HAP-1 (cell line): ENCODE results near the gene BARHL2.

Source experiments
- DNase-seq, 2 experiments: peaks; one replicate each; pipeline ENCODE4 v3.0.0-alpha.2; 2016 to 2020; ENCODE audit warnings: low spot score in 2 of 2
- H3K27me3 ChIP-seq: fragments of 250-450 bp; sonication (Bioruptor Pico); 2 replicates; pipeline ENCODE4 v1.5.1; 2020; ENCODE audit warnings: low read depth, mild to moderate bottlenecking, moderate library complexity
- H3K36me3 ChIP-seq: fragments of 250-450 bp; sonication (Bioruptor Pico); replicated peaks from 2 replicates; pipeline ENCODE4 v1.5.1; 2020; ENCODE audit warnings: mild to moderate bottlenecking
- H3K4me1 ChIP-seq: fragments of 250-450 bp; sonication (Bioruptor Pico); 2 replicates; pipeline ENCODE4 v1.5.1; 2020; ENCODE audit warnings: mild to moderate bottlenecking
- H3K4me3 ChIP-seq: fragments of 250-450 bp; sonication (Bioruptor Pico); 2 replicates; pipeline ENCODE4 v1.5.1; 2020; ENCODE audit warnings: mild to moderate bottlenecking, moderate library complexity
- H3K9me3 ChIP-seq: fragments of 250-450 bp; sonication (Bioruptor Pico); 2 replicates; pipeline ENCODE4 v1.5.1; 2020; ENCODE audit warnings: mild to moderate bottlenecking, moderate library complexity
- in situ Hi-C: fragments of 300-500 bp; cut with MboI; formaldehyde crosslinking; loops from 3 replicates; pipeline ENCODE4 v1.14.3; 2020; ENCODE audit warnings: low sequenced_read_pairs, inconsistent platforms, mixed read lengths

Gene BARHL2

GRCh38 chr1:90719330-90720144 is 2.4 kb upstream of the BARHL2 start:
- in situ Hi-C loops = loop anchor here (25.0 kb wide), 2 partner anchors 243 to 443 kb away; no protein-coding TSS in a partner anchor
- Histone ChIP-seq H3K27me3 (peaks cover 20% of the 10 kb centered on the region), H3K36me3 (no peaks in the 10 kb centered on the region), H3K9me3 (no peaks in the 10 kb centered on the region), H3K4me3 (no peak overlapping the region), H3K4me1 (no peaks in the 10 kb centered on the region; the same call in 1 of the 2 replicates)
- no peak for DNase-seq

DNA sequence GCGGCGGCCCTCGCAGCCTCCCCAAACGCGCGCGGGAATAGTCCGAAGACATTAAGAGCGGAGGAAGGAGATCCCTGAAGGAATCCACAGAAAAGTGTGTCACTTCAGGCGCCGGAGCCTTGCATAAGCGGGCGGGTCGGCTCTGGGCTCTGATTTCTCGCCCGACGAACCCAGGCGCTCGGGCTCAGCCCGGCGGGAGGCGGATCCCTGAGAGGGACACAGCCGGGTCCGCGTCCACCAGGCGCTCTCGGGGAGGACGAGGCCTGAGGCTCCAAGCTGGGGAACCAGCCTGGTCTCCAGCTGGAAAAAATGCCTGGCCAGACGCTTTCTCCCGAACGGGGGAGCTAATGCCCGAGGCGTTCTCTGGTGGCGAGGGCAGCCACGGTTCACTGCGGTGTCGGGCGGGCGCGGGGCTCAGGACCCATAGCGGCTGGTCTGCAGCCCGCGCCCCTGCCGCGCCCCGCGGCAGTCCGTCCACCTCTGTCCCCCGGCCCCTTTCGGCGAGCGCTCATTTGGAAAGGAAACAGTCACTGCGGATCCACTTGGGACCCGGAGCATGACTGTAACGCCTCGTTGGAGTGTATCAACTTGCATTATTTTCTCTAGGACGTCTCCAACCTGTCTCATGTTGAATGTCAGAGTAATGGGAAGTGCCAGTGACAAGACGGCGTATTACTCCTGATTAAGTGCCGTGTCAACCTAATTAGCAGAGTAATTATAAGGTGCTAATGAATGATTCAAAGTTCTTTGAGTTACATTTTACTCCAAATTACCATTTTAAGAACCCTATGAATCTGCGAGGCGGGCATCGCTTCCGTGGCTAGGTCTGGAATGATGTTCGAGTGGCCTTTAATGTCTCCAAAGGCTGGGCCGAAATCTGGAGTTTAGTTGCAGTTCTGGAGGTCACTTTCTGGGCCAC is 1.6 kb upstream of the BARHL2 start:
- H3K4me1 ChIP-seq = no peaks in the 10 kb centered on the region; the same call in 1 of the 2 replicates
- H3K4me3 ChIP-seq = peak overlapping the region; percentile 51
- peaks cover 20% of the 10 kb centered on the region for H3K27me3 ChIP-seq
- no peaks in the 10 kb centered on the region for H3K36me3 ChIP-seq
- in situ Hi-C loops = loop anchor here (25.0 kb wide), 2 partner anchors 244 to 444 kb away; no protein-coding TSS in a partner anchor
- no peaks in the 10 kb centered on the region for H3K9me3 ChIP-seq
- peak in 1 of 2 experiments; percentile 55 for DNase-seq

GRCh38 chr1:90717665-90718410 is 736 bp upstream of the BARHL2 start:
- H3K4me3 ChIP-seq = peak overlapping the region; percentile 51
- H3K27me3 ChIP-seq = peaks cover 20% of the 10 kb centered on the region
- in situ Hi-C loops = loop anchor here (25.0 kb wide), 2 partner anchors 244 to 444 kb away; no protein-coding TSS in a partner anchor
- H3K4me1 ChIP-seq = no peaks in the 10 kb centered on the region; the same call in 1 of the 2 replicates
- no peaks in the 10 kb centered on the region for H3K9me3 ChIP-seq
- no peaks in the 10 kb centered on the region for H3K36me3 ChIP-seq
- peak; percentile 81 to 86 for DNase-seq

- in situ Hi-C loops = loop anchor here (25.0 kb wide), 2 partner anchors 245 to 445 kb away; no protein-coding TSS in a partner anchor
- H3K27me3 ChIP-seq = peaks cover 20% of the 10 kb centered on the region
- no peaks in the 10 kb centered on the region for H3K9me3 ChIP-seq
- DNase-seq = no peak
- no peaks in the 10 kb centered on the region for H3K36me3 ChIP-seq
- peak overlapping the region; percentile 51 for H3K4me3 ChIP-seq
- H3K4me1 ChIP-seq = no peaks in the 10 kb centered on the region; the same call in 1 of the 2 replicates
Observed at GRCh38 chr1:90717356-90717664, 208 bp upstream of the BARHL2 start.

DNA sequence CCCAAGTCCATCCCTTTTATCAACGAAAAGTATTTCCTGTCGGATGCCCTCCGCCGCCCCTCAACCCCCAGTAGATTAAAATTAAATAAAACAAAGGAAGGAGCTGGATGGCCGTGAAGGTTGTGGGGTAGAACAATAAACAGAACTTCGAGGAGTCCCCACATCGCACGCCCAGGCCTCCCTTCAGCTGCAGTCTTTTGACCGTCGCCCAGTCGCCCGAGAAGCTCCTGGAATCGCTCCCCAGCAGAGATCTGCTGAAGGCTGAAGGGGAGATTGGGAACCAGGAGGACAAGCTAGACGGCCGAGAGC is 905 bp downstream of the BARHL2 start:
- in situ Hi-C loops = loop anchor here (25.0 kb wide), 2 partner anchors 246 to 446 kb away; no protein-coding TSS in a partner anchor
- Histone ChIP-seq H3K27me3 (peaks cover 22% of the 10 kb centered on the region), H3K4me3 (no peak overlapping the region)

GRCh38 chr1:90715309-90715708 is 1.8 kb downstream of the BARHL2 start:
- Histone ChIP-seq H3K4me1 (no peaks in the 10 kb centered on the region; the same call in 1 of the 2 replicates), H3K9me3 (no peaks in the 10 kb centered on the region), H3K4me3 (no peak overlapping the region), H3K36me3 (no peaks in the 10 kb centered on the region), H3K27me3 (peaks cover 27% of the 10 kb centered on the region)
- no peak for DNase-seq
- in situ Hi-C loops = loop anchor here (25.0 kb wide), 2 partner anchors 247 to 447 kb away; no protein-coding TSS in a partner anchor

More for the DNA sequence above, 905 bp downstream of the BARHL2 start:
- DNase-seq = no peak
- no peaks in the 10 kb centered on the region for H3K9me3 ChIP-seq
- no peaks in the 10 kb centered on the region for H3K36me3 ChIP-seq
- H3K4me1 ChIP-seq = no peaks in the 10 kb centered on the region; the same call in 1 of the 2 replicates

DNA sequence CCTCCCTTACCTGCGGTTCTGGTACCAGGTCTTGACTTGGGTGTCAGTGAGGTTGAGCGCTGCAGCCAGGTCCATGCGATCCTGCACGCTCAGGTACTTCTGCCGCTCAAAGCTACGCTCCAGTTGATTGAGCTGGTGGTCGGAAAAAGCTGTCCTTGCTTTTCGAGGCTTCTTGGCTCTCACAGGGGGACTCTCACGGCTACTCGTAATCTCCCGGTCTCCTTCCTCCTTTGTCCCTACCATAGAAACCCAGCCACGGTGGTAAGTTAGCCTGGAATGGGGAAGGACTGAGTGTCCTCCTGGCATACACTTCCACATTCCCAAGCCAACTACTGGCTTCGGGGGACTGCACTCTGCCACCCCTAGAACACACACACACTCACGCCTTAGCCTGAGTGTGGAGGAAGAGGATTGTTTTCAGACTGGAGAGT is 2.6 kb downstream of the BARHL2 start:
- H3K9me3 ChIP-seq = no peaks in the 10 kb centered on the region
- H3K36me3 ChIP-seq = no peaks in the 10 kb centered on the region
- no peak for DNase-seq
- H3K4me3 ChIP-seq = no peak overlapping the region
- in situ Hi-C loops = loop anchor here (25.0 kb wide), 2 partner anchors 248 to 448 kb away; no protein-coding TSS in a partner anchor
- no peaks in the 10 kb centered on the region; the same call in 1 of the 2 replicates for H3K4me1 ChIP-seq
- peaks cover 27% of the 10 kb centered on the region for H3K27me3 ChIP-seq

DNA sequence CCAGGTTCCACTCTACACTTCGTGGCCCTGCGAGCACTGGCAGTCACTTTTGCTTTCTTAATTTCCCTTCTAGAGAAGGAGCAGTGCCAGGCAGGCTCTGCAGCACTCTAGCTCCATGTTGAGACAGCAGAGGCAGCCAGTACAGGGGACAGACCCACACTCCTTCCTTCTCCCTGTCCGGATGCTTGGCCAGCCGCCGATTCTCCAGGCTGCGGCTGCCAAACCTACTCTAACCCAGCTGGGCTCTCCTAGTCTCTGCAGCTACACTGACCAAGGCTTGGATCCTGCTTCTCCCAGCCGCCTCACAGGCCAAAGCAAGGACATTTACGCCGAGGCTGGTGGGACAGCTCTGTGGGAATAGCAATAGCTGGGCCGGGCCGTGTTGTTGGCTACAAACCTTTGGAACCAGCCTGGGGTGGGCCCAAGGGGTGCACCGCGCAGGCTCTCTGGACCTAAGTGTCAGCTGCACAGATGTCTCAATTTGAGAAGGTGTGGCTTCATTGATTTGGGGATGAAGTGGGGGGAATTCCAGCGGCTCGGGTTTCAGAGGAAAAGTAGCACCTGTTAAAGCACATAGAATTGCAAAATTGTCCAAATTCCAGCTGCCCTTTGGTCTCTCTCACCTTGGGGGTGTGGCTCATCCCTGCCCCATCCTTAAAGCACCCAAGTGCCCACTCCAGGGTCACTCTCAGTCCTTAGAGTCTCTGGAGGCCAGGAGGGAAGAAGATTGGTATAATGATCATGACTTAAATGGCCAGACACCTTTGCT is 3.2 kb downstream of the BARHL2 start:
- Histone ChIP-seq H3K36me3 (no peaks in the 10 kb centered on the region), H3K27me3 (peaks cover 27% of the 10 kb centered on the region), H3K4me3 (no peak overlapping the region), H3K9me3 (no peaks in the 10 kb centered on the region), H3K4me1 (no peaks in the 10 kb centered on the region; the same call in 1 of the 2 replicates)
- DNase-seq = no peak
- in situ Hi-C loops = loop anchor here (25.0 kb wide), 2 partner anchors 248 to 448 kb away; no protein-coding TSS in a partner anchor

- DNase-seq = no peak
- H3K4me3 ChIP-seq = no peak overlapping the region
- H3K36me3 ChIP-seq = no peaks in the 10 kb centered on the region
- H3K27me3 ChIP-seq = peaks cover 31% of the 10 kb centered on the region
- in situ Hi-C loops = loop anchor here (25.0 kb wide), 2 partner anchors 249 to 449 kb away; no protein-coding TSS in a partner anchor
- no peaks in the 10 kb centered on the region; the same call in 1 of the 2 replicates for H3K4me1 ChIP-seq
- H3K9me3 ChIP-seq = no peaks in the 10 kb centered on the region
Observed at GRCh38 chr1:90712915-90713730, 4.0 kb downstream of the BARHL2 start.

GRCh38 chr1:90712153-90712856 is 4.8 kb downstream of the BARHL2 start:
- no peaks in the 10 kb centered on the region for H3K9me3 ChIP-seq
- peaks cover 36% of the 10 kb centered on the region for H3K27me3 ChIP-seq
- DNase-seq = no peak
- no peaks in the 10 kb centered on the region; the same call in 1 of the 2 replicates for H3K4me1 ChIP-seq
- no peaks in the 10 kb centered on the region for H3K36me3 ChIP-seq
- H3K4me3 ChIP-seq = no peak overlapping the region
- in situ Hi-C loops = loop anchor here (25.0 kb wide), 2 partner anchors 250 to 450 kb away; no protein-coding TSS in a partner anchor

DNA sequence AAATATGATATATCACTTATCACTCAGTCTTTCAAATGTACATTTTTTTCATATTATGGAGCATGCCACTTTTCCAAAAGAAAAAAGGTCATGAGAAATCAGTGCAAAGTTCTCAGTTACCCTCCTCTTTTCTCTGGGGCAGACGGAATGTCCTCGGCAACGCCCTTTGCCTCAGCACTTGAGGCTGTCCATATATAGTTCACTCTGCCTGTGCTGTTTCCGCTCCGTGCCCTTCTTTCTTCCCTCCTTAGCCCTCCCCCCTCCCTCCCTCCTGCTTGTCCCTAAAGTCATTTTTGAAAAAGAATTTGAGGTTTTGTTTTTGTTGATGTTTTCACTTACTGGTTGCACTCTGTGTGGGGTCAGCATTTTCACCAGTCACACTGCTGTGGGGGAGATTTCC is 5.4 kb downstream of the BARHL2 start:
- no peaks in the 10 kb centered on the region for H3K4me1 ChIP-seq
- in situ Hi-C loops = loop anchor here (25.0 kb wide), 2 partner anchors 251 to 451 kb away; no protein-coding TSS in a partner anchor
- DNase-seq = no peak
- peaks cover 32% of the 10 kb centered on the region for H3K27me3 ChIP-seq
- H3K4me3 ChIP-seq = no peak overlapping the region
- no peaks in the 10 kb centered on the region for H3K9me3 ChIP-seq
- H3K36me3 ChIP-seq = no peaks in the 10 kb centered on the region
